ENCODE results near the gene KIF19.
"Not testable (repeated sequence)": the region's sequence is repeated elsewhere in the genome, so short reads cannot be mapped to it uniquely, and the experiment has no call there.

The KIF19 gene

DNA sequence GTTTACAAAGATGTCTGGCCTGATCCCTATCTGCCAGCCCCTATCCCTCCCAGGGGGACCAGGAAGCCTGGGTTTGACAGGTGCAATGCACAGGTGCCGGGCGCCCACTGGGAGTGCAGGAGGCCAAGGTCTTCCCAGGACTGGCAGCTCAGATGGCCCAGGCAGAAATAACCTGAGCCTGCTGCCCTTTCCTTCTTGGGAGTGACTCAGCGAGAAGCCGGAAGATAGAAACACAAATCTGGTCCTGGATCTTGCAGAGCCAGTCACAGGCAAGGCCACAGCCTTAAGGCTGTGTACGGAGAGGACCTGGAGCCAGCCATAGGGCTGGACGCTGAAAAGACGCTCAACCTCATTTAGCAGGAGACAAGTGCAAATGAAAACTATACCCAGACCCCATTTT, 69.0 kb downstream of the KIF19 start:
- Histone ChIP-seq H3K27me3 (replicated peaks) (no peaks in the 10 kb centered on the region), H3K36me3 (replicated peaks) (no peaks in the 10 kb centered on the region), H3K27ac (no peak overlapping the region), H3K4me3 (ENCODE audit: low read depth, low read length) (no peak overlapping the region)
- DNase-seq: no peak
- TF ChIP-seq, protein P1, sequence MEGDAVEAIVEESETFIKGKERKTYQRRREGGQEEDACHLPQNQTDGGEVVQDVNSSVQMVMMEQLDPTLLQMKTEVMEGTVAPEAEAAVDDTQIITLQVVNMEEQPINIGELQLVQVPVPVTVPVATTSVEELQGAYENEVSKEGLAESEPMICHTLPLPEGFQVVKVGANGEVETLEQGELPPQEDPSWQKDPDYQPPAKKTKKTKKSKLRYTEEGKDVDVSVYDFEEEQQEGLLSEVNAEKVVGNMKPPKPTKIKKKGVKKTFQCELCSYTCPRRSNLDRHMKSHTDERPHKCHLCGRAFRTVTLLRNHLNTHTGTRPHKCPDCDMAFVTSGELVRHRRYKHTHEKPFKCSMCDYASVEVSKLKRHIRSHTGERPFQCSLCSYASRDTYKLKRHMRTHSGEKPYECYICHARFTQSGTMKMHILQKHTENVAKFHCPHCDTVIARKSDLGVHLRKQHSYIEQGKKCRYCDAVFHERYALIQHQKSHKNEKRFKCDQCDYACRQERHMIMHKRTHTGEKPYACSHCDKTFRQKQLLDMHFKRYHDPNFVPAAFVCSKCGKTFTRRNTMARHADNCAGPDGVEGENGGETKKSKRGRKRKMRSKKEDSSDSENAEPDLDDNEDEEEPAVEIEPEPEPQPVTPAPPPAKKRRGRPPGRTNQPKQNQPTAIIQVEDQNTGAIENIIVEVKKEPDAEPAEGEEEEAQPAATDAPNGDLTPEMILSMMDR (IDR thresholded peaks at IDR 0.05; ENCODE audit: low read depth, low read length, missing control alignments): no peak
- in situ Hi-C loops (cut with HindIII; ENCODE audit: low pct_ligation_motif_present, low sequenced_read_pairs): no loop called here

DNA sequence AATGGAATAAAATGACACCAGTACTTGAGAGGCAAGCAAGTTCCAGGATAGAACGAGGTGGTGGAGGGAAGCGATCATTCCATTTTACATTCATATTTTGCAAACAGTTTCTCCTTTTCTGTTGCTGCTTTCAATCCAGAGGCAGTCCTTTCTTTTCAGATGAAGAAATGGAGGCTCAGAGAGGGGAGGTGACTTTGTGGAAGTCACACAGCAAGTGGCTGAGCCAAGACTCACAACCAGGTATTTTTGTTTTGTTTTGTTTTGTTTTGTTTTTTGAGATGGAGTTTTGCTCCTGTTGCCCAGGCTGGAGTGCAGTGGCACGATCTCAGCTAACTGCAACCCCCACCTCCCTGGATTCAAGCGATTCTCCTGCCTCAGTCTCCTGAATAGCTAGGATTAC, 70.5 kb downstream of the KIF19 start:
- Histone ChIP-seq H3K36me3 (replicated peaks) (no peaks in the 10 kb centered on the region), H3K27ac (no peak overlapping the region), H3K4me3 (ENCODE audit: low read depth, low read length) (no peak overlapping the region), H3K27me3 (replicated peaks) (no peaks in the 10 kb centered on the region)
- no peak for DNase-seq
- in situ Hi-C loops (cut with HindIII; ENCODE audit: low pct_ligation_motif_present, low sequenced_read_pairs): no loop called here
- TF ChIP-seq, protein P1 (IDR thresholded peaks at IDR 0.05; ENCODE audit: low read depth, low read length, missing control alignments): no peak

GRCh38 chr17:74402048-74402447, 76.0 kb downstream of the KIF19 start:
- TF ChIP-seq, protein P1 (IDR thresholded peaks at IDR 0.05; ENCODE audit: low read depth, low read length, missing control alignments): no peak
- no peak overlapping the region for H3K27ac ChIP-seq
- in situ Hi-C loops (cut with HindIII; ENCODE audit: low pct_ligation_motif_present, low sequenced_read_pairs): no loop called here

GRCh38 chr17:74403512-74404137, 77.6 kb downstream of the KIF19 start:
- Histone ChIP-seq H3K27ac (no peak overlapping the region), H3K27me3 (replicated peaks) (no peaks in the 10 kb centered on the region), H3K4me3 (ENCODE audit: low read depth, low read length) (no peak overlapping the region), H3K36me3 (replicated peaks) (no peaks in the 10 kb centered on the region)
- DNase-seq: no peak
- TF ChIP-seq, protein P1 (IDR thresholded peaks at IDR 0.05; ENCODE audit: low read depth, low read length, missing control alignments): no peak
- in situ Hi-C loops (cut with HindIII; ENCODE audit: low pct_ligation_motif_present, low sequenced_read_pairs): no loop called here

More at GRCh38 chr17:74402048-74402447, 76.0 kb downstream of the KIF19 start:
- DNase-seq: no peak
- Histone ChIP-seq H3K4me3 (ENCODE audit: low read depth, low read length) (no peak overlapping the region), H3K36me3 (replicated peaks) (no peaks in the 10 kb centered on the region), H3K27me3 (replicated peaks) (no peaks in the 10 kb centered on the region)

DNA sequence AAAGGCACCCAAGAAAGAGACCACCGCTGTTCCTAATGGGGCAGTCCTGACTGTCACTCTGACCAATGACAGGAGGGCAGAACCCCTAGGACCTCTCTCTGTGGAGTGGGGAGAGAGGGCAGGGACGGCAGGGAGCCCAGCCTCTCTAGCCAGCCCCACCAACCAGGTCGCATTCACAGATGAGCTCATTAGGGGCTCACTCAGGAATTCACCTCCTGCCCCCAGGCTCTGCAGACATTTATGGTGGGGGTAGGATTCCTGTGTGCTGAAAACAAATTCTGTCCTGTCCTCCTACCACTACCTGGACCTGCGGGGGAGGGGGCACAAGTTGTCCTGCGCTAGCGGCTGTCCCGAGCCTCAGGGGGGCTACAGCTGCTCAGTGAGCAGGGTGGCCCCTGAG, 78.2 kb downstream of the KIF19 start:
- no peak overlapping the region for H3K27ac ChIP-seq
- H3K27me3 ChIP-seq (replicated peaks): no peaks in the 10 kb centered on the region
- DNase-seq: no peak
- no peak overlapping the region for H3K4me3 ChIP-seq (ENCODE audit: low read depth, low read length)
- in situ Hi-C loops (cut with HindIII; ENCODE audit: low pct_ligation_motif_present, low sequenced_read_pairs): no loop called here
- H3K36me3 ChIP-seq (replicated peaks): no peaks in the 10 kb centered on the region
- TF ChIP-seq, protein P1 (IDR thresholded peaks at IDR 0.05; ENCODE audit: low read depth, low read length, missing control alignments): no peak

- no peaks in the 10 kb centered on the region for H3K27me3 ChIP-seq (replicated peaks)
- no peak for DNase-seq
- no peaks in the 10 kb centered on the region for H3K36me3 ChIP-seq (replicated peaks)
- in situ Hi-C loops (cut with HindIII; ENCODE audit: low pct_ligation_motif_present, low sequenced_read_pairs): no loop called here
- TF ChIP-seq, protein P1 (IDR thresholded peaks at IDR 0.05; ENCODE audit: low read depth, low read length, missing control alignments): no peak
- no peak overlapping the region for H3K27ac ChIP-seq
- no peak overlapping the region for H3K4me3 ChIP-seq (ENCODE audit: low read depth, low read length)
These were observed 78.8 kb downstream of the KIF19 start for GRCh38 chr17:74404789-74405188.

GRCh38 chr17:74405311-74405710, 79.3 kb downstream of the KIF19 start:
- H3K27ac ChIP-seq; H3K27me3 ChIP-seq (replicated peaks); in situ Hi-C loops (cut with HindIII; ENCODE audit: low pct_ligation_motif_present, low sequenced_read_pairs); H3K36me3 ChIP-seq (replicated peaks); H3K4me3 ChIP-seq (ENCODE audit: low read depth, low read length); DNase-seq: not testable (repeated sequence)
